GM21360 (cell line): ENCODE measurements around the gene GPRIN1.
"Not testable (repeated sequence)": the region's sequence is repeated elsewhere in the genome, so short reads cannot be mapped to it uniquely, and the experiment has no call there.

Experiments
- ATAC-seq: cut with Tn5 transposase; IDR thresholded peaks from one replicate; pipeline ENCODE4 v1.9.1; 2021; ENCODE audit warnings: mild to moderate bottlenecking, moderate library complexity; ENCODE audit not compliant: unreplicated experiment

The GPRIN1 gene

DNA sequence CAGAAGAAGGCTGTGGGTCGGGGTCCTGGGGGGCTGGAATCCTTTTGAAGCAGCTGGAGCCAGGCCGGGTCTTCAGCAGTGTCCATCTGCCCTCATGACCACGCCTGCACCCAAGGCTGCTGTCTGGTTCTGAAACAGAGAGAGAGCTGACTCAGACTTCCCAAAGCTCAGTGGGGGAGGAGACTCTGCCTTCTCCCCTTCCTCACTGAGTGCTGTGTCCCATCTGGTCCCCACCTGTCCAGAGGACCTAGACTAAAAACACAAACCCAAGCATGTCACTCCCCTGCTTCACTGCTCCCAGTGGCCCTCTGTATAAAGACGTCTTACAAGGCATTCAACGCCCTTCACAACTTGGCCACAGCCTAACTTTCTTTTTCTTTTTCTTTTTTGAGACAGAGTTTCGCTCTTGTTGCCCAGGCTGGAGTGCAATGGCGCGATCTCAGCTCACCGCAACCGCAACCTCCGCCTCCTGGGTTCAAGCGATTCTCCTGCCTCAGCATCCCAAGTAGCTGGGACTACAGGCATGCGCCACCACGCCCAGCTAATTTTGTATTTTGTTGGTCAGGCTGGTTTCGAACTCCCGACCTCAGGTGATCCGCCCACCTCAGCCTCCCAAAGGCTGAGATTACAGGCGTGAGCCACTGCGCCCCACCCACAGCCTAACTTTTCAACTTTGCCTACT is 10.1 kb downstream of the GPRIN1 start:
- ATAC-seq: not testable (repeated sequence)

DNA sequence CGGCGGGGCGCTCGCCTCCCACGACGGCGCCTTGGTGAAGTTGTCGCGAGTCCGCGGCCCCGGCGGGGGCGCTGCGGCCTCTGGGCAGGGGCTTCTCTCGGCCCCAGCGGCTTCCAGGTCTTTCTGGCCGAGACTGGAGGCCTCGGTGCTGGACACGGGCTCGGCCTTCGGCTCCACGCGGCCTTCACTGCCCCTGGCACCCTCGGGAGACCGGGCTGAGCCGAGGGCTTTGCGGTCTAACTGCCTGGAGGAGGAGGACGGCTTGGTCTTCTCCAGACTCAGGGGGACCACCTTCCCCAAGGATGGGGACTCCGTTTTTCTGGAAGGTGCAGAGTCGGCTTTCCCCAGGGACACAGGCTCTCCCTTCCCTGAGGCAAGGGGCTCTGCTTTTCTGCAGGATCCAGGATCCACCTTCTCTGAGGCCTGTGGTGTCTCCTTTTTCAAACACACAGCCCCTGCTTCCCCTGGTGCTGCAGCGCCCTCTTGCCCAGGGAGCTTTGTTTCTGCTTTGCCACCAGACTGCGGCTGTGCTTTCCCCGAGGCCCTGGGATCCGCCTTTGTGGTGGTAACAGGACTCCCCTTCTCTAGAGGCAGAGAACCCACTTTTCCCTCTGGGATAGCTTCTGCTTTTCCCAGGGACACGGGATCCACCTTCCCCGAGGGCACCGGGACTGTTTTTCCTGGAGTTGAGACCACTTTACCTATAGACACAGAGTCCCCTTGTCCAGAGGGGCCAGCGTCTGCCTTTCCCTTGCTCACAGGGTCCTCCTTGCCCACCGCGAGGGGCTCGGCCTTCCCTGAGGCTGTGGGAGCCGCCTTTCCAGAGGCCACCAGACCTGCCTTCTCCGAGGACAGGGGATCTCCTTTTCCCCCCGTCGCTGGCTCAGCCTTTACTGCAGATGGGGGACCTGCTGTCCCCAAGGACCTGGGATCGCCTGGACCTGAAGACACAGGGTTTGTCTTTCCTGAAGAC is 12.3 kb downstream of the GPRIN1 start:
- no peak for ATAC-seq

DNA sequence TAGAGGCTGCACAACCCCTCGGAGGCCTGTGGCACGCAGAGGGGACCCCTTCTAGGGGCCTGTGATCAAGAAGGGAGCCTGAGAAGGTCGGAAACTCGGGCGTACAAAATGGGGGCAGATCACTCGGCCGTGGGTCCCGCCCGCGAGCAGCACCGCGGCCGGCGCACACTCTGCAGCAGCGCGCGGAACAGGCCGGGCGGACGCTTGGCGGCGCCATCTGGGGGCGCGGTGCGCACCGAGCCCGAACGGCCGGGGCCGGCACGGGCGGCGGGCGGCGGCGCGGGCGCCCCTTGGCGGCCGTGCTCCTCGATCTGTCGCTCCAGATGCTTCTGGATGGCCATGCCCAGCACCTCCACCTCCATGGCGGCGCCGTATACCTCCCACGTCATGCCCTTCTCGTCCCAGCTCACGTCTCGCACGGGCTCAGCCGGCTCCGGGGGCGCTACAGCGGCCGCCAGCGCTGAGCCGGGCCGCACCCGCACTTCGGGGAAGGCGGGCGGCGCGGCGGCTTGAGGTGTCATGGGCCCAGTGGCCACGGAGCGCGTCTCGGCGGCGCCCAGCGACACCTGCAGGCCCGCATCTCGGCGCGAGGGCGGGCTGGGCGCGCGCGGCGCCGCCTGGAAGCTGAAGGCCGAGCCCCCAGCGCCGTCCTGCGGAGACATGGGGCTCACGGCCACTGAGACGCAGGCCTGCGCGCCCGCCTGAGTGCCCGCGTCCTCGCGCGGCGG is 13.1 kb downstream of the GPRIN1 start:
- ATAC-seq: peak; percentile 62

DNA sequence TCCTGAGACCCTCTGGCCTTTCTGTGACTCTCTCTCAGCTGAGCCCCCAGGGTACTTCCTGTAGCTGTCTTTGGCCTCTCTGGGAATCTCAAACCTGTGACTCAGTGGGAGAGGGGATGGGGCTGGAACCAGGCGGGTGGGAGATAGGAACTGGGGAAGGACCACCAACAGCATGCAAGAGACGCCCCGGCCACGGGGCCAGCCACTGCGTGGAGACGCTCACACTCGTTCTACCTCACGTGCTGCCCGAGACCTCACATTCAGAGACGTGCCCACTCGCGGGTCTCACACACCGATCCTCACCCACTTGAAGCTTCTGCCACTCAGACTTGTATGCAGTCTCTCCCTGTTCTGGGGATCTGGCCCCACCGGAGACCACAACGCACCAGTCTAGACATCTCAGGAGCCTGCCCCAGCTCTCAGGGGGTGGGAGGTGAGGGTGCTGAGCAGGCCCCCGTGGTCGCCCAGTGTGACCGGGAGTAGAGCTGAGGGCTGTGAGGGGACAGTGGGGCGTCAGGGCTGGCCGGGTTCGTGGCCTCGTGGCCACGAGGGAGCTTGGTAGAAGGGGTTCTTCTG is 13.8 kb downstream of the GPRIN1 start:
- peak; percentile 9 for ATAC-seq

DNA sequence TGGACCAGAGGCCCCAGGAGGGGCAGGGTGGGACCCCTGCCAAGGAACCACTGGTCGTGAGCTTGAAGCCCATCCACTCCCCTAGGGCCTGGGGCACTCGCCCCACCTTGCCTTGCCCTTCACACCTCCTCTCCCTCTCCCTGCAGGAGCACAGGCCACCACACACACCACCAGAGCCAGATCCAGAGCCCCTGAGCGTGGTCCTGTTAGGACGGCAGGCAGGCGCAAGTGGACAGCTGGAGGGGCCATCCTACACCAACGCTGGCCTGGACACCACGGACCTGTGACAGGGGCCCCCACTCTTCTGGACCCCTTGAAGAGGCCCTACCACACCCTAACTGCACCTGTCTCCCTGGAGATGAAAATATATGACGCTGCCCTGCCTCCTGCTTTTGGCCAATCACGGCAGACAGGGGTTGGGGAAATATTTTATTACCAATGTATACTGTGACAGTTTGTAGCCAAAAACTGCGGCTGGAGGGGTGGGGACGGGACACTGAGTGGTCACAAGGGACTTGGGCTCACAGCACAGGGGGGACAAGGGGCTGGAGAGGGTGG is 14.5 kb downstream of the GPRIN1 start:
- no peak for ATAC-seq

DNA sequence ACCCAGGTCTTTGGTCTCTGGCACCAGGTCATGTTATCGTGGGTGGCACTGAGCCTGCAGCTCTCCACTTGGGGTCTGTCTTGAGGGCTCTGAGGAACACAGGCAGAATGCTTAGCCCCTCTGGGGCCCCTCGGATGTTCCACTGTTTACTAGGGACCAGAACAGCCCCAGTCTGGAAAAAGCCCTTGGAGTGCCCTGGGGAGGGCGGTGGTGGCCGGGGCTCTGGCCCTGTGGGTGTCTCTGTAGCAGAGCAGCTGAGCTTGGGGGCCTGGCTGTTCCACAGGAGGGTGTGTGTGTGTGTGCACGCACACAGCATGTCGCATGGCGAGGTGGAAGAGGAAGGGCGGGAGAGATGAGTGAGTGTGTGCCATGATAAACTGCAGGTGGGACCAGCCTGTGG is 15.4 kb downstream of the GPRIN1 start:
- no peak for ATAC-seq

DNA sequence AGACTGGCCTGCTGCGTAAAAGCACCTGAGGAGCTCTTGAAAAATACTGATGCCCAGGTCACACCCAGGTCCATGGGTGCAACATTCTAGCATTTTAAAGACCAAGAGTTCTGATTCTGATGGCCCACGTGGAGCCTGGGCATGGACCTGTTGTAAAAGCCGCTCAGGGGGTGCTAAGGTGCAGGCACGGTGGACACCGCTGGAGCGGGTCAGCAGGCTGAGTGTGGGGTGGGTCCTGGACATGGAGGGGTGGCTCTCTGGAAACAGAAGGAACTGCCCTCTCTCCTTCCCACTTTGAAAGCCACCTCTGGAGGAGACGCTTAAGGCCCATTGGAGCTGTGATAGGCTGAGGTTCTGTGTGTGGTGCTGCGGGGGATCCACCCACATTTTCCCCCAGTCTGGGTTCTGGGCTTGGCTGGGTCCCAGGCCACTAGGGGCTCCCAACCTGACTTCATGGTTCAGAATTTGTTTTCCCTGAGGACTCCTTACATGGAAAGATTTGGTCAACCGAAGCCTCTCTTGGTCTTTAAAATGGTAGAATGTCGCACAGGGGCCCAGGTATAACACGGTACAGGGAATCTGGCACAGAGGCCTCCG is 16.6 kb downstream of the GPRIN1 start:
- no peak for ATAC-seq

DNA sequence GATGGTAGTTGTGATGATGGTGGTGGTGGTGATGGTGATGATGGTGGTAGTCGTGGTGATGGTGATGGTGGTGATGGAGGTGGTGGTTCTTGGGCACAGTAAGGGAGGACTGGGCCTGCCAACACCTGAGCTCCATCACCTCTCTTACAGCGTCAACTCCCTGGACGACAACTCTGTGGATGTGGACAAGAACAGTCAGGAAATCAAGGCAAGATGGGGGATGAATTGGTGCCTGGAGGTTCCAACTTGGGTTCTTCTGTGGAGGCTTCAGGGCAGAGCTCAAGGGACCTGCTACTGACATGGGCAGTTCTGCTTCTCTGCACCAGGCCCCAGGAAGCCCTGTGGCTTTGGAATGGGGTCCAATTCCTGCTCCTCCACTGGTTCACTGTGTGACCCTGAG is 17.4 kb downstream of the GPRIN1 start:
- ATAC-seq: no peak

DNA sequence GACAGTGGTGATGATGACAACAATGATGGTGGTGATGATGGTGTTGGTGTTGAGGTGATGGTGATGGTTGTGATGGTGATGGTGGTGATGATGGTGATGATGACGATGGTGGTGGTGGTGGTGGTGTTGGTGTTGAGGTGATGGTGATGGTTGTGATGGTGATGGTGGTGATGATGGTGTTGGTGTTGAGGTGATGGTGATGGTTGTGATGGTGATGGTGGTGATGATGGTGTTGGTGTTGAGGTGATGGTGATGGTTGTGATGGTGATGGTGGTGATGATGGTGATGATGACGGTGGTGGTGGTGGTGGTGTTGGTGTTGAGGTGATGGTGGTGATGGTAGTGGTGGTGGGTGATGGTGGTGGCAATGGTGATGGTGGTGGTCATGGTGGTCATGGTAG is 18.3 kb downstream of the GPRIN1 start:
- not testable (repeated sequence) for ATAC-seq

DNA sequence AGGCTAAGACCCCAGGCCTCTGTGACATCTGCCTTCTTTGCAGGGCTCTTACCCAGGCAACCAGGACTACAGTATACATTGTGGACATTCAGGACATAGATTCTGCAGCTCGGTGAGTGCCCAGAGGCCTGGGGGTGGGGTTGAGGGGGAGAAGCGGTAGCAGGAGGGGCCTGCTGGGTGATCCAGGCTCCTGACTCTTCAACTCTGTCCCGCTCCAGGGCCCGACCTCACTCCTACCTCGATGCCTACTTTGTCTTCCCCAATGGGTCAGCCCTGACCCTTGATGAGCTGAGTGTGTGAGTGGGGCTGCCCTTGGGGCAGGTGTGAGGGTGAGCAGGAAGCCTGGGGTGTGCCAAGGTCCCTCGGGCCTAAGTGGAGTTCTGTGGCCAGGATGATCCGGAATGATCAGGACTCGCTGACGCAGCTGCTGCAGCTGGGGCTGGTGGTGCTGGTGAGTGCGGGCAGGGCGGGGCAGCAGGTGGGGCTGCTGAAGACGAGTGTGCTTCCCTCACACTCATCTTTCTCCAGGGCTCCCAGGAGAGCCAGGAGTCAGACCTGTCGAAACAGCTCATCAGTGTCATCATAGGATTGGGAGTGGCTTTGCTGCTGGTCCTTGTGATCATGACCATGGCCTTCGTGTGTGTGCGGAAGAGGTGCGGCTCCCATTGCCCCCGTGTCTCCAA is 19.8 kb downstream of the GPRIN1 start:
- ATAC-seq: no peak

DNA sequence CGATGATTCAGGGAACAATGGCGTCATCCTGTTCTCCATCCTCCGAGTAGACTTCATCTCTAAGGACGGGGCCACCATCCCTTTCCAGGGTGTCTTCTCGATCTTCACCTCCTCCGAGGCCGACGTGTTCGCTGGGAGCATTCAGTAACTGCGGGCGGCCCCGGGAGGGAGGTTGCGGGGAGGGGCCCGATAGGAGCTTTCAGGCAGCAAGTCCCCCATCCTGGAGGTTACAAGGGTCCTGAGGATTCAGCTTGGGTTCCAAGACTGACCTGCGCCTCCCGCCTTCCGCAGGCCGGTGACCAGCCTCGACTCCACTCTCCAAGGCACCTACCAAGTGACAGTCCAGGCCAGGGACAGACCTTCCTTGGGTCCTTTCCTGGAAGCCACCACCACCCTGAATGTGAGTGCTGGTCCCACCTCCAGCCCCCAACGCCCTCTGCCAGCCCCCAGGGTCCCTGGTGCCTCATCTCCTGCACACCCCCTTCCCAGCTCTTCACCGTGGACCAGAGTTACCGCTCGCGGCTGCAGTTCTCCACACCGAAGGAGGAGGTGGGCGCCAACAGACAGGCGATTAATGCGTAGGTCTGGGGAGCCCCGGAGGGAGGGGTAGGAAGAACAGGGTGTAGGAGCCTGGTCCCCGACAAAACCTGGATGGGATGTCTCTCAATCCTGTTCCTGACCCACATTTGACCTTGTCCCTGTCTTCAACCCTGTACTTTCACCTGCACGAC is 20.8 kb downstream of the GPRIN1 start:
- no peak for ATAC-seq

DNA sequence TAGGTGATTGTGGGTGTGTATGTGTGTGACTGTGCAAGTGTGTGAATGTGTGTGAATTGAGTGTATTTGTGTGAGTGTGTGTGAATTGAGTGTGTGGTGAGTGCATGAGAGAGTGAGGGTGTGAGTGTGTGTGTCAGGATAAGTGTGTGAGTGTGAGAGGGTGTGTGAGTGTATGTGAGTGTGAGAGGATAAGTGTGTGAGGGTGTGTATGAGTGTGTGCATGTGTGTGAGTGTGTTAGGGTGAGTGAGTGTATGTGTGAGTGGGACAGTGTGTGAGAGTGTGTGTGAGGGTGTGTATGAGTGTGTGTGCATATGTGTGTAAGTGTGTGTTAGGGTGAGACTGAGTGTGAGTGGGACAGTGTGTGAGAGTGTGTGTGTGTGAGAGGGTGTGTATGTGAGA is 21.7 kb downstream of the GPRIN1 start:
- no peak for ATAC-seq

DNA sequence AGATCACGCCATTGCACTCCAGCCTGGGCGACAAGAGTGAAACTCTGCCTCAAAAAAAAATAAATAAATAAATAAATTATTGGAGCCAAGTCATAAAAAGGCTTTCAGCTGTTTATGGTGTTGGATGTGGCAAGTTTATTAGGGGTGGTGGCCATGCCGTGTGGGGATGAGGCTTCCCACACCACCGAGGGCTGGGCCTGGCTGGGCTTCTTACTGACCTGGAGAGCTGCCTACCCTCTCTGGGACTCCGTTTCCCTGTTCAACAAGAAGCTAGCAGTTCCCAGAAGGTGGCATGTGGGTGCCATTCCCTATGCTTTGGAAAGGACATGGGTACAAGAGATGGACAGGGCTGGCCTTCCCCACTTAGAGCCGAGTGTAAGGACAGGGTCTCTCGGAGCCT is 22.6 kb downstream of the GPRIN1 start:
- ATAC-seq: no peak

DNA sequence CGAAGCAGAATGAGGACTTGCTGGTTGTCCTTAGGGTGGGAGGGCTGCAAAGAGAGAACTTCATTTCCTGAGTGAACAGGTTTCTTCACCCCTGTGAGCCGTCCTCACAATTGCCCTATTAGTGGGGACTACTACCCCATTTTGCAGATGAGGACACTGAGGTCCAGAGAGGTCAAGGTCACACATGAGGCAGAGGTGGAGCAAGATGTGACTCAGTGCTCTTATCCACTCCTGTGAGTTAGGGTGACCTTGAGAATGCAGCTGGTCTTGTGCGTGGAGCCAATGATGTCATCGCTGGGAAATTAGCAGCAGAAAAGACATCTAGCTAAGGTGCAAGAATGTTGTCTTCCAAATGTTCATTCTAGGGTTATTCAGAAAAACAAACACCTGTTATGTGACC is 26.9 kb downstream of the GPRIN1 start:
- no peak for ATAC-seq

DNA sequence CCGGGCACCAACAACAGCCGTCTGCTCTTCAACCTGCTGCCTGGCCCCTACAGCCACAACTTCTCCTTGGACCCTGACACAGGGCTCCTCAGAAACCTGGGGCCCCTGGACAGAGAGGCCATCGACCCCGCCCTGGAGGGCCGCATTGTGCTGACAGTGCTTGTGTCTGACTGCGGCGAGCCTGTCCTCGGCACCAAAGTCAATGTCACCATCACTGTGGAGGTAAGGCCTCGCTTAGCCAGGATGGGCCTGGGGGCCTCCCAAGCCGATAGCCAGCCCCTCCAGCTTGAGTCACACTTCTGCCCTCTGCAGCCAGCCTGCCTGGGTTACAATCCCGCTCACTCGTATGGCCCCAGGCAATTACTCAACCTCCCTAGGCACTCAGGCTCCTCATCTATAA is 28.6 kb downstream of the GPRIN1 start:
- no peak for ATAC-seq

DNA sequence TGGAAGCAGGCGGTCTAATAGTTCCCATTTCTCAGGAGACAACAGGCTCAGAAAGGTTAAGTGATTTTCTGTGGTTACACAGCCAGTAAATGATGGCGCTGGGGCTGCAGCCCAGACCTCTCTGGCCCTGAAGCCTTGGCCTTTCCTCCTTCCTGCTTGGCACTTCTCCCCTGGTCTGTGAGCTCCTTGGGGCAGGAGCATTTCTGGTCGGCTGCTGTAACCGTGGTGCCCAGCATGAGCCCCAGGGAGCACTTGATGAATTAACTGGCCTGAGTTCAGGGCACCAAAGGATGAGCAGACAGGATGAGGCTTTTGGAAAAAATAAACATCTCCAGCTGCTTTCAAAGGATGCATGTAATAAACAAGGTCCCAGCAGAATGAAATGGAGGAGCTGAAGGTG is 30.6 kb downstream of the GPRIN1 start:
- no peak for ATAC-seq

DNA sequence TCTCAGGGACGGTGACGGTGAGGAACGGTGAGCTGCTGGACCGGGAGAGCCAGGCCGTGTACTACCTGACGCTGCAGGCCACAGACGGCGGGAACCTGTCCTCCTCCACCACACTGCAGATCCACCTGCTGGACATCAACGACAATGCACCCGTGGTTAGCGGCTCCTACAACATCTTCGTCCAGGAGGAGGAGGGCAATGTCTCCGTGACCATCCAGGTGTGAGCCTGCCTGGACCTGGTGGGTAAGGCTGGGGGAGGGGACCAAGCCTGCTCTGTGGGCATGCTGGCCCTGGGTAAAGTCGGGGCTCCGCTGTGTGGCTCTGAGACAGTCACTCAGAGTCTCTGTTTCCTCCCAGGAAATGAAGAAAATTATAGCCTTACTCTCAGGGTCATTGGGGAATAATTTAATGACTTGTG is 31.6 kb downstream of the GPRIN1 start:
- no peak for ATAC-seq

DNA sequence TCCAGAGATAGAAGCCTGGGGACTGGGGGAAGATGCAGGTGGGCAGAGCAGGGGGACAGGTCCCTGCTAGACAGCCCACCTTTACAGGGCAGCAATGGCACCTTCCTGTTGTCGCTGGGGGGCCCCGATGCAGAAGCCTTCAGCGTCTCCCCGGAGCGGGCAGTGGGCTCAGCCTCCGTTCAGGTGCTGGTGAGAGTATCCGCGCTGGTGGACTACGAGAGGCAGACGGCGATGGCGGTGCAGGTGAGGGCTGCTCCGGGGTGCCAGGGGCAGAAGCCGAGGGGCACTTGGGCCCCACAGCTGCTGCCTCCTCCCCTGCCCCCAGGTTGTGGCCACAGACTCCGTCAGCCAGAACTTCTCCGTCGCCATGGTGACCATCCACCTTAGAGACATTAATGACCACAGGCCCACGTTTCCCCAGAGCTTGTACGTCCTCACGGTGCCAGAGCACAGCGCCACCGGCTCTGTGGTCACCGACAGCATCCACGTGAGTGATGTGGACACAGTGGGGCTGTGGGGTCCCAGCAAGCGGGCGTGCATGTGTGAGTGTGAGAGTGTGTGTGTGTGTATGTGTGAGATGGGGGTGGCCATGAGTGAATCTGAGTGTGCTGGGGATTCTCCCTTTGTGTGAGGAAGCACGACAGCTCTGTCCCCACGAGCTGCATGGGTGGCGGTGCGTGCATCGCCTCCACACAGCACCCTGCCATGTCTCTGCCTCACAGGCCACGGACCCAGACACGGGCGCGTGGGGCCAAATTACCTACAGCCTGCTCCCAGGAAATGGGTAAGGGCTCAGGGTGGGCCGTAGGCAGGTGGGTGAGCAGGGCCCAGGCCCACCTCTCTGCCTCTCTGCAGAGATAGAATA is 32.4 kb downstream of the GPRIN1 start:
- no peak for ATAC-seq
